Nucleus accumbens (tissue), 56 donors: ENCODE data around the gene CCDC88C.
"Not testable (repeated sequence)": the region's sequence is repeated elsewhere in the genome, so short reads cannot be mapped to it uniquely, and the experiment has no call there.

Experiments used
- DNase-seq, 56 donors: peaks; one replicate each; lab custom pipeline; 2025; lab: John Stamatoyannopoulos, UW

CCDC88C gene

DNA sequence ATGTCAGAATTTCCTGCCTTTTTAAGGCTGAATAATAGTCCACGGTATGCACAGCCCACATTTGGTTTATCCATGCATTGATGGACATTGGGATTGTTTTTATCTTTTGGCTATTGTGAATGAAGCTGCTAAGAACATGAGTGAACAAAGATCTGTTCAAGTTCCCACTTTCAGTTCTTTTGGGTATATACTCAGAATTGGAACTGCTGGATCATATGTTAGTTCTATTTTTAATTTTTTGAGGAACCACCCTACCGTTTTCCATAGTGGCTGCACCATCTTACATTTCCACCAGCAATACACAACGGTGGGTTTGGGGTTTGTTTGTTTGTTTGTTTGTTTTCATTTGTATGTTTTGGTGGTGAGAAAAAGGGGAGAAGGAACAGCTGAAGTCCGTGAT, 179.5 kb downstream of the CCDC88C start:
- no peak for DNase-seq

DNA sequence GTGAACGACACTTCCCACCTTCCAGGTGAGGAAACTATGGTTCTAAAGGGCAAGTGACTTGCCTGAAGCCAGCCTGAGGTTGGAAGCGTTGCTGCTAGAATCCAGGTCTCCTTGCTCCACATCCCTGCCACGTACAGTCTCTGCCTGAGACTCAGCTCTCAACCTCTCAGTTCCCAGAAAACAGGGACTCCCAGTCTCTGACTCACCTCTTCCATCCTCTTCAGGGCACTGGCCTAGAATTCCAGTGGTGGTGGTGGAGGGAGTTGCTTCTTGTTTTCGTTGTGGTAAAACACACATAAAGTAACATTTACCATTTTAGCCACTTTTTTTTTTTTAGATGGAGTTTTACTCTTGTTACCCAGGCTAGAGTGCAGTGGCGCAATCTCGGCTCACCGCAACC, 180.4 kb downstream of the CCDC88C start:
- no peak for DNase-seq

DNA sequence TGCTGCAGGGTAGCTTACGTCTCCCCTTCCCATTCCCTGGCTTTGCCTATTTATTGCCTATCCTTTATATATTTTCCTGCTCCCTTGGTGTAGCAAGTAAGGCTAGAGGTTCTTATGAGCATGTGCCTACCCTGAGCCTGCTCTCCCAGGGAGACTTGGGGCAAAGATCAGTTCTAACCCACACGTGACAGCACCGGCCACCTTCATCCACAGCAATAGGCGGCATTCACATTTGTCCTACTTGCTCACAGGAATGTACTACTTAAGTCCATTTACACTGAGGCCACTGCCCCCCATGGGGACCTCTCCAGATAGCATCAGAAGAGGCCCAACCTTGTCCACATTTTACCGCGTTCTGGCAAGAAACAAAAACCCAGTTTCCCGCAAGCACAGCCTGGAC, 181.8 kb downstream of the CCDC88C start:
- no peak for DNase-seq

DNA sequence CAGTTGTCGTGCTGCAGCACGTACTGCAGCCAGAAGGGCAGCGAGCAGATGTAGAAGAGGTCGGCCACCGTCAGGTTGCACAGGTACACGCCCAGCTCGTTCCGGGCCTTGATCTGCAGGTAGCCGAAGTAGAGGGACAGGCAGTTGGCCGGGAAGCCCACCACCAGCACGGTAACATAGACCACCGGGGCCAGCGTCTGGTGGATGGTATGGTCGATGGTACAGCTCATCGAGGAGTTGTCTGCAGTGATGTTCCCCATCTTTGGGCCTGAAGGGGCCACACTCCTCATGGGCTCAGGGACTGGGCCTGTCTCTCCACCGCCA, 182.9 kb downstream of the CCDC88C start:
- DNase-seq = no peak

DNA sequence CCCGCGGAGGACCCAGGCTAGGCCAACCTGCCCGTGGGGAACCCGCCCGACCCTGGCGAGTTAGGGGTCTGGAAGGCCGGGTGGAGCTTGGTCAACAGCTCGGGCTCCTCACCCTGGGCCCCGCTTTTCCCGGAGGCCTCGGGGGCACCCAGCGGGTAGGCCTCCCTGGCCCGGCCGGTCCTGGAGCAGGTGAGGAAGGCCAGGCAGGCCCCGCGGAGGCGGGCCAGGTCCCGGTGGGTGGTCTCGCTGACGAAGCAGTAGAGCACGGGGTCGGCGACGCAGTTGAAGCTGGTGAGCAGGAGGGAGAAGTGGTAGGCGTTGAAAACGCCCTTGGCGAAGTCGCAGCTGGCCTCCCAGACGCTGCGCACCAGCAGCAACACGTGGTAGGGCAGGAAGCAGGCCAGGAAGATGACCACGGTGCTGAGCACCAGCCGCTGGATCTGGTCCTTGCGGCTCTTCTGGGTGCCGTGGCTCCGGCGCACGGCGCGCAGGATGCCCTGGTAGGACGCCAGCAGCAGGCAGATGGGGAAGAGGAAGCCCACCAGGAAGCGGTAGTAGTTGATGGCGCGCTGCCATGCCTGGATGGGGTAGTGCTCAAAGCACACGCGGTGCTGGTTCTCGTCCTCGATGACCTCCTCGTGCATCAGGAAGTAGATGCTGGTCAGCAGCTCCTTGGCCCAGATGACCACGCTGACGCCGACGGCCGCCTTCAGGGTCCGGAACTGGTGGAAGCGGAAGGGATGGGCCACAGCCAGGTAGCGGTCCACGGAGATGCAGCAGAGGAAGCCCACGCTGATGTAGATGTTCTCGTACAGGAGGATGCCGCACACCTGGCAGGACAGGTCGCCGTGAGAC, 183.5 kb downstream of the CCDC88C start:
- no peak for DNase-seq

DNA sequence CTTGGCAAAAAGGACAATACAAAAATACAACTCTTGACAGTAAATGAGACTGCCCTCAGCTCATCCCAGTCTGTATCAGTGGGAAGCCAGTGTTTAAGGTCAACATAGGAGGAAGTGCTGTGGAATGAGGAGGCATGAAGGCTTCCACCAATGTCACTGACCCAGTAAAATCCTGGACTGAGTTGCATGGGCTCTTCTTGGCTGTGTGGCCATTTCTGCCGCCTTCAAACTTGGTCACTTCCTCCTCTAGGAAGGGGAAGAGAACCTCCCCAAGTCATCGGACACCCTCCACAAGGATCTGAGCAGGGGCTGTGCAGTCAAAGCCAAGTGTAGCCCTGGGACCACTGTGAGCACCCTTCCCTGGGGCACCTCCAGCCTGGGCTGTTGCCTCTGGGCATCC, 185.0 kb downstream of the CCDC88C start:
- DNase-seq = no peak

DNA sequence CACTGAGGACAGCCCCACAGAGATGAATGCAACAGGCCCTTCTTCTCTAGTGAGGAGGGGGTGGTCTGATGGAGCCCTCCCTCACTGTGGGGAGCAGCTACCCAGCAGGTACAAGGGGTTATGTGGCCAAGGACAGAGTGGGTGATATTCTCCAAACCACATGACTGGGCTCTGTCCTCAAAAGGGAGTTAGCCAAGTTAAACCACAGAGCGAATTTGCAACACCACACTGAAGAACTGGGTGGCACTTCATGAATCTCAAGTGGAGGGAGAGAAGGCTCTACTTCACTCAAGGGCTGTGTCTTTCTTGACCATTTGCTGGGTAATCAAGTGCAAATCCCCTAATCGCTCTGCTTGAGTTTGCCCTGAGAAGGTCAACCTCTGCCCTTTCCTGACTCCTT, 185.6 kb downstream of the CCDC88C start:
- no peak for DNase-seq

DNA sequence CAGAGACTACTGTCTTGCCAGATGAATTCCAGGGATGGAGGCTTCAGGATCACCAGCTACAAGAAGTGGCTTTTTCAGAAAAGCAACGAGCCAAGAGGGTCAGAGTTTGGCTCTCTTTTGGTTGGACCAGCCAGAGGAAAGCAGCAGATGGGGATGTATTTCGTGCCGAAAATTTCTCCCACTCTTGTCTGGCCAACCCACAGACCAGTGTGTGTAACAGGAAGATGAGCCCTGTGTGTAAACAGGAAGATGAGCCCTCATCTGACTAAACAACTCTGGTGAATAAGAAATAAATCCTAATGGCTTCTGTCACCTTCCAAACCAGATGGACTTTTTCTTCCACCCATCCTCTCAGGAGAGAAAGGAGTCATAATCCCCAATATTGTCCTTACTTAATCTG, 186.2 kb downstream of the CCDC88C start:
- no peak for DNase-seq

DNA sequence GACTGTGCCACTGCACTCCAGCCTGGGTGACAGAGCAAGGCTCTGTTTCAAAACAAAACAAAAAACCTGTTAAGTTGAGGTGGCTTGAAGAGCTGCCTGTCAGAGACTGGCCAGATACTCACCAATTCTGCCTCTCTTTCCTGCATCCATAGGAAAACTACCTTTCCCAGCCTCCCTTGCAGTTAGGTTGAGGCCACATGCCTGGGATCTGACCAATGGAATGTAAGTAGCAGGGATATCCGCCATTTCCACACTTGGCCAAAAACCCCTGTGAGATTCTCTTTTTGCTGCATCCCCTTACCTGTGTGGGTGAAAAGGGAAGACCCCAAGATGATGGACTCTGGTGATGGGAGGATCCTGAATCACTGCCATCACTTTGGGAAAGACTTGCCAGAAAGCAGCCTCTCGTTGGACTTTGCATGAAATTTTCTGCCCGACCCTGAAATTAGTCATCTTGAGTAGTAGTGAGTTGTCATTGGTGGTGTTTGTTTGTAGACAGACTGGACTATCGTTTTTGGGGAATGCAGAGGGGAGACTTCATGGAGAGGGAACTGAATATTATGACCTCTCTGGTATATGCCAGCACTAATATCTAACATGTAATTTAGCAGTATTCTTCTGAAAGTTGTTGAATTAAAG, 187.1 kb downstream of the CCDC88C start:
- no peak for DNase-seq

DNA sequence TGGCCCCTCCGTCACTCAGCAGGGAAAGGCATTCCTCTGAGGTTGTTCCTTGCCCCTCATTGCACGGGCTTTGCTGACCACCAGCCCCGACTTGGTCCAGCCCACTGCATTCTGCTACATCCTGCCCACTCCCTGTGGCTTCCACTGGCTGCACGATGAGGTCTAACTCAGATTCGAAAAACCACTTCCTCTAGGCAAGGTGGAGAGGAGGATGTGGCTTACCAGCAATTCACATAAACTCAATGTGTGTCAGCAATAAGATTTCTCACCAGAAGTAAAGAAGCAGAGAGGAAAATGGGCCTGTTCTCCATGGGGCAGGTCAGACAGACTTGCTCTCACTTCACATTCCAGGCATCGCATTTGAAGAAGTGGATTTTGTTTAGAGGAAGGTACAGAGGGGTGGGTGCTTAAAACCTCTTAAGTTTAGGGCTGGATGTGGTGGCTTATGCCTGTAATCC, 187.8 kb downstream of the CCDC88C start:
- no peak for DNase-seq

DNA sequence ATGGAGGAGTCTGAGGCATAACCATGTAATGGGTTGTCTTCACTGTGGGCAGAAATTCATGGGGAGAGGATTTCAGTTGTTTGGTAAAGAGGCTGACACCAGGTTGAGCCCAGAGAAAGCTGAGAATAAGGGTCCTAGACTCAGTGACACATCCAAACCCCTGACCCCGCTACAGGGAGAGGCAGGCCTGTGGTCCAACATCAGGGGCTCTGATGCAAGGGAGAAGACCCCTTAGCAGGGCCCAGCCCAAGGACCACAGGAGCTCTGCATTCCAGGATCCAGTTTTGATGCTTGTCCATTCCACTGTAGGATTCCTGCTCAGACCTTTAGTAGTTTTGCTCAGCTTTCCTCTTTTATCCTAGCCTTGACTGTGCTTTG, 188.6 kb downstream of the CCDC88C start:
- no peak for DNase-seq

DNA sequence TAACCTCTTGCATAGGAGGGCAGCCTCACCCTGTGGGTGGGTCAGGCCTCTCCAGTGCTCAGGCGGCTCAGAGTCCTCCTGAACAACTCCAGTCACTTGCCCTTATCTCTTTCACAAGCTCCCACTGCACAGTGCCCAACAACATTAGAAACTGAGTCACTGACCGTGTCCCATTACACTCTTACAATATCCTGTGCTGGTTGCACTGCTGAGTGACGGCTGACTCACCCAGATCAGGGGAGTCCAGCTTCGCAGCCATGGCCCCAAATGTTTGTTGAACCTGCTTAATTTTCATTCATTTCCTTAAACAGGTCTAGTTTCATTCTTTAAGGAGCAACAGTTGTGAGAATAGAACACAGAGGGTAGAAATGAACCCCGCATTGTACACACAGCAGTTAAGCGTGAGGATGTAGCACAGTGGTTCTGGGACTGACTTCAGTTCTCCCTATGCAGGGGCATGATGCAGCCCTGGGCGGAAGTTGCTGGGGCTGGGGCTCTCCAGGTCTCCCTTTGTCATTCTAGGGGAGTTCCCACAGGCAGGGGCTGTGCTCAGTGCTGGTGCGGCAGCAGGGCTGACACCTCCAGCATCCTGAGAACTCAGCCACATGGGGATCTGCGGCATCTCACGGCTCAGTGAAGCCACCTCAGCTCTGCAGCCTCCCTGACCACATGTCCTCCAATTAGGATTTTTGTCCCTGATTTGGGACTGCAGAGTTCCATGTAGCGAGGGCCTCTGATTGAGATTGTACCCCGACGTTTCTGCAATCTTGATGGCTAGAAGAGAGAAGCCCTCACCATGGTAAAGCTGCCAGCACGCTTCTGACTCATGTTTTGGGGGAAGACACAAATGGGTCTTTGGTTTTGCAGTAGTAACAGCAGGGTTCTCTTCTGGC, 189.3 kb downstream of the CCDC88C start:
- DNase-seq = no peak

DNA sequence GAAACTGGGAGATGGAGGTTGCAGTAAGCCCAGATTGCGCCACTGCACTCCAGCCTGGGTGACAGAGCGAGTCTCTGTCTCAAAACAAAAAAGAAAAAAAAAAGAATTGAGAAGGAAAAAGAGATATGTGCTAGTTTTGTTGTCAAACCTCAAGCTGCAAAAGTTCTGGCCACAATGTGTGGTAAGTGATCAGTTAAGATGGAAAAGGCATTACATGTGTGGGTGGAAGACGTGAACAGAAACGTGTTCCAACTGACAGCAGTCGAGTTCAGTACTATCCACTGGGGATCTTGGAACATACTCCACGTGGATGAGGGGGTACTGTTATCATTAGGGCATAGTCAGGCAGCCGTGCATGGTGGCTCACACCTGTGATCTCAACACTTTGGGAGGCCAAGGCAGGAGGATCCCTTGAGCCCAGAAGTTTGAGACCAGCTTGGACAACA, 190.4 kb downstream of the CCDC88C start:
- no peak for DNase-seq

DNA sequence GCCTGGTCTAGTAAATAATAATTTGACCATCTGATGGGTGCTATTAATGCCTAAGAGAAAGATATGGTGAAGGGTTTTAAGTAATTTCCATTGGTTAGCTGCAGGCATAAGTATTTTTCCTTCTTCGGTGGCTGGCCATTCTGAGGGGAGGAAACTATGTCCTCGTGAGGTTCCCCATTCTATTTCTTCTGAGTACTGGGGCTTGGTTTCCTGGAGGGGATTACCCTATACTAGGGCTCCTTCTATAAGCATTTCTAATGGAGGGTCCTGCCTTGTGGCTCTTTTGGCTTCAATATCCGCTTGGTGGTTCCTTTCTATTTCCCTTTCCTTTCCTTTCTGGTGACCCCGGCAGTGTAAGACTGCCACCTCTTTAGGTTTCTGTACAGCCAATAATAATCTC, 191.3 kb downstream of the CCDC88C start:
- not testable (repeated sequence) for DNase-seq

DNA sequence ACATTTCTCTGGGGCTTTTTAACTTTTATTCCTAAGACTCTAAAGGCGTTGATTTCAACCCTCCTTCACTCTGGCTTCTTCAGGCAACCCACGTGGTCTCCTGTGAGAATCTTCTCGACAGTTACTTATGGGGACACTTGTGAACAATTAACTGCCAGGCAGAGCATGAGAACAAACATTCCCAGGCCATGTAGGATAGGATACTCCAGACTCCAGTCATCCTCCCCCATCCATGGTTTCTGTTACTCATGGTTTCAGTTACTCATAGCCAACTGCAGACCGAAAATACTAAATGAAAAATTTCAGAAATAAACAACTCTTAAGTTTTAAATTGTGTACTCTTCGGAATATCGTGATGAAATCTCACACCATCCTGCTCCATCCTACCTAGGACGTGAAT, 192.6 kb downstream of the CCDC88C start:
- DNase-seq = no peak

DNA sequence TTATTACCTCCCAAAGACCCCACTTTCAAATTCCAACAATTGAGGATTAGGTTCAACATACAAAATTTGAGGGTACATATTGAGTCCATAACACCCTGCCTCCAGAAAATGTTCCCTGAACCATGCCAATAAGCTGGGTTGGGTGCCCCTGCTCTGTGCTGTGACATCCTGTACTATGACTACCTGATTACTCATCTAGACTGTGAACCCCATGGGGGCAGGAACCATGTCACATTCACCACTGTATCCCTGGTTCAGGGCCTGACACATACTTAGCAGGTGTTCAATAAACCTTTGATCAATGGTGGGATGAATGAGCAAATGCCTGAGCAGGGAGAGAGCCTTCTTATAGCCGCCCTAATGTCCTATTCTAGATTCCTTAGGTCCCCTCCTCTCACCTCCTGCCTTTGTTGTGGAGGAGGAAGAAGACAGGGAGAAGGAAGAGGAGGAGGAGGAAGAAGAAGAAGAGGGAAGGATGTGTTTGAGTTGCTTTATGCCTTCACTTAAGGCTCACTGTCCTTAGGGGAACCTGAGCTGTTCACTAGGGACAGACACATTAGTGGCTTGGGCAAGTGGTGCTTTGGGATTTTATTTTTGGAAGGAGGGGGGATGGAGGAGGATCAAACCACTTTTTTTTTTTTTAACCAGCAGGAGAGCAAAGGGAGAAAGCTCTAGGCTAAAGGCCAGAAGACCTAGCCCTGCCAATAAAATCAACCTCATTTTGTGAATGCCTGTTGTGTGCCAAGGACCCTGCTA, 194.4 kb downstream of the CCDC88C start:
- DNase-seq = no peak
